H1 (cell line): Measurements from ENCODE around the gene ATXN1L. TPM values are rescaled to one million over a fixed set of nuclear protein-coding genes. Genes with fewer than 3 reads are reported as not detected.

Experiments
- ASH2L ChIP-seq: fragments of 200-600, 300-600 bp; sonication (generic); IDR thresholded peaks from one replicate; pipeline ENCODE4 v1.7.1; 2017; ENCODE audit warnings: low read length
- BACH1 ChIP-seq: IDR thresholded peaks from 2 replicates; pipeline ENCODE4 v1.6.1; 2012; ENCODE audit warnings: low read length, improper control_type of control experiment
- CHD1 ChIP-seq: IDR thresholded peaks from 2 replicates; pipeline ENCODE4 v1.6.1; 2012; ENCODE audit warnings: low read depth, low read length, improper control_type of control experiment
- EGR1 ChIP-seq: IDR thresholded peaks from 2 replicates; pipeline ENCODE4 v1.6.1; 2011; ENCODE audit warnings: low read depth, low read length, borderline replicate concordance
- EP300 ChIP-seq, 2 experiments: IDR thresholded peaks; 1 replicate in 1 of 2; 2 replicates in 1 of 2; pipeline ENCODE4 v1.6.1; 2011 to 2012; ENCODE audit warnings: low read depth in 2 of 2, low read length in 2 of 2, mild to moderate bottlenecking in 2 of 2, borderline replicate concordance in 1 of 2, inconsistent platforms in 1 of 2, moderate library complexity in 1 of 2
- EZH2 ChIP-seq: fragments of 200-600 bp; sonication (generic); IDR thresholded peaks from 2 replicates; pipeline ENCODE4 v1.7.1; 2012; ENCODE audit warnings: low read depth, mild to moderate bottlenecking, moderate library complexity, low read length, inconsistent platforms; ENCODE audit not compliant: severe bottlenecking
- GABPA ChIP-seq: IDR thresholded peaks from 2 replicates; pipeline ENCODE4 v1.6.1; 2011; ENCODE audit warnings: mild to moderate bottlenecking, low read length, moderate library complexity, borderline replicate concordance; ENCODE audit not compliant: insufficient read depth
- GTF2F1 ChIP-seq: IDR thresholded peaks from 2 replicates; pipeline ENCODE4 v1.6.1; 2012; ENCODE audit warnings: low read depth, low read length, improper control_type of control experiment, borderline replicate concordance
- HDAC2 ChIP-seq, 2 experiments: fragments of 300-600 bp in 1 of 2; sonication (generic) in 1 of 2; IDR thresholded peaks; 2 replicates each; pipeline ENCODE4 v1.6.1; 2011 to 2012; ENCODE audit warnings: low read depth in 2 of 2, low read length in 2 of 2, mild to moderate bottlenecking in 2 of 2, moderate library complexity in 2 of 2, borderline replicate concordance in 1 of 2, inconsistent platforms in 1 of 2
- JUN ChIP-seq: IDR thresholded peaks from 2 replicates; pipeline ENCODE4 v1.6.1; 2011; ENCODE audit warnings: low read depth, mild to moderate bottlenecking, improper control_type of control experiment, low read length
- KDM4A ChIP-seq: IDR thresholded peaks from one replicate; pipeline ENCODE4 v1.7.1; 2012; ENCODE audit warnings: low read depth, mild to moderate bottlenecking, moderate library complexity, low read length, inconsistent platforms; ENCODE audit not compliant: severe bottlenecking
- POLR2AphosphoS5 ChIP-seq: IDR thresholded peaks from 2 replicates; pipeline ENCODE4 v1.6.1; 2011; ENCODE audit warnings: low read depth, low read length
- POU5F1 ChIP-seq: IDR thresholded peaks from 2 replicates; pipeline ENCODE4 v1.6.1; 2011; ENCODE audit warnings: low read depth, mild to moderate bottlenecking, low read length, moderate library complexity
- RFX5 ChIP-seq: IDR thresholded peaks from 2 replicates; pipeline ENCODE4 v1.6.1; 2011; ENCODE audit warnings: low read depth, low read length, improper control_type of control experiment, borderline replicate concordance
- RNF2 ChIP-seq: fragments of 200-900, 300-1000 bp; sonication (generic); IDR thresholded peaks from 2 replicates; pipeline ENCODE4 v1.7.1; 2016; ENCODE audit warnings: borderline replicate concordance, low read depth, mild to moderate bottlenecking, antibody characterized with exemption, low read length; ENCODE audit not compliant: poor library complexity, severe bottlenecking; ENCODE audit errors: missing control alignments
- RXRA ChIP-seq: IDR thresholded peaks from 2 replicates; pipeline ENCODE4 v1.6.1; 2011; ENCODE audit warnings: low read depth, mild to moderate bottlenecking, low read length, moderate library complexity; ENCODE audit not compliant: insufficient read depth
- SP1 ChIP-seq: IDR thresholded peaks from 2 replicates; pipeline ENCODE4 v1.6.1; 2011; ENCODE audit warnings: low read depth, low read length
- TAF1 ChIP-seq: IDR thresholded peaks from 2 replicates; pipeline ENCODE4 v1.6.1; 2011; ENCODE audit warnings: mild to moderate bottlenecking, low read depth, low read length
- ZNF274 ChIP-seq: IDR thresholded peaks from 2 replicates; pipeline ENCODE4 v1.7.0; 2012; ENCODE audit warnings: low read length, borderline replicate concordance; ENCODE audit errors: extremely low read depth
- polyA plus RNA-seq, 7 experiments: library from polyadenylated mRNA; depleted of rRNA in 3 of 7; stranded (reverse) in 5 of 7; unstranded in 2 of 7; fragments of >200 nt in 5 of 7; fragments of 200-250 nt in 2 of 7; gene quantifications; 1 replicate in 5 of 7; 2 replicates in 1 of 7; 4 replicates in 1 of 7; pipeline versions ENCODE4 v1.2.1 to v1.2.3, GENCODE V29; 2011 to 2013; ENCODE audit warnings: missing spikeins in 2 of 7, mixed read lengths in 2 of 7
- total RNA-seq: library from RNA; stranded (reverse); fragmentation: NEBNext Ultra II Directional; extraction: Animal tissue kit (Norgen Biotek cat#: 25700); gene quantifications from 2 replicates; pipeline ENCODE4 v1.2.1, GENCODE V29; 2021
- TF ChIP-seq, protein P1 (sequence below): IDR thresholded peaks from 2 replicates; pipeline ENCODE4 v1.6.1; 2011; ENCODE audit warnings: low read length, improper control_type of control experiment
- TF ChIP-seq, protein P2 (sequence below): IDR thresholded peaks from 2 replicates; pipeline ENCODE4 v1.6.1; 2011; ENCODE audit warnings: low read depth, mild to moderate bottlenecking, low read length; ENCODE audit not compliant: insufficient read depth

Gene ATXN1L
- total and polyA plus RNA-seq, 2 of the 8 experiments (the other 6 are each of a cell fraction or from before 2014, with no cell fraction given), result 12.1 to 23.8 TPM

GRCh38 chr16:71845639-71846430 lies at the start of gene ATXN1L (continued):
- TF ChIP-seq KDM4A, result peak; percentile 100
- TF ChIP-seq EP300 (IDR thresholded peaks at IDR 0.05; ENCODE audit: borderline replicate concordance in 1 of 2, low read depth in 2 of 2, low read length in 2 of 2), result peak in 1 of 2 experiments; percentile 82; a peak in 1 of 3 replicates
- TF ChIP-seq EZH2, result no peak
- no peak for TF ChIP-seq CHD1
- TF ChIP-seq, protein P1, sequence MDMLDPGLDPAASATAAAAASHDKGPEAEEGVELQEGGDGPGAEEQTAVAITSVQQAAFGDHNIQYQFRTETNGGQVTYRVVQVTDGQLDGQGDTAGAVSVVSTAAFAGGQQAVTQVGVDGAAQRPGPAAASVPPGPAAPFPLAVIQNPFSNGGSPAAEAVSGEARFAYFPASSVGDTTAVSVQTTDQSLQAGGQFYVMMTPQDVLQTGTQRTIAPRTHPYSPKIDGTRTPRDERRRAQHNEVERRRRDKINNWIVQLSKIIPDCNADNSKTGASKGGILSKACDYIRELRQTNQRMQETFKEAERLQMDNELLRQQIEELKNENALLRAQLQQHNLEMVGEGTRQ, result peak; percentile 54; the same call in 1 of the 2 replicates
- TF ChIP-seq RXRA, result 0 out of 2 replicates have a peak, but pooled peaks have one; percentile 4
- no peak for TF ChIP-seq RFX5
- 0 out of 4 replicates have a peak, but pooled peaks of 1 of the 2 experiments have one; percentile 28 for TF ChIP-seq HDAC2 (IDR thresholded peaks at IDR 0.05; ENCODE audit: borderline replicate concordance in 1 of 2, low read depth in 2 of 2, low read length in 2 of 2)
- TF ChIP-seq TAF1, result peak; percentile 94
- TF ChIP-seq, protein P2, sequence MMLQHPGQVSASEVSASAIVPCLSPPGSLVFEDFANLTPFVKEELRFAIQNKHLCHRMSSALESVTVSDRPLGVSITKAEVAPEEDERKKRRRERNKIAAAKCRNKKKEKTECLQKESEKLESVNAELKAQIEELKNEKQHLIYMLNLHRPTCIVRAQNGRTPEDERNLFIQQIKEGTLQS, result peak; percentile 95
- no peak for TF ChIP-seq POU5F1
- peak; percentile 97 for TF ChIP-seq POLR2AphosphoS5
- no peak for TF ChIP-seq JUN
- TF ChIP-seq GABPA, result no peak
- no peak for TF ChIP-seq EGR1
- TF ChIP-seq RNF2, result no peak
- TF ChIP-seq GTF2F1, result no peak
- TF ChIP-seq ZNF274, result no peak
- TF ChIP-seq ASH2L, result peak; percentile 97
- TF ChIP-seq BACH1, result no peak
- TF ChIP-seq SP1, result peak; percentile 92
